HG02981 (cell line): ENCODE data around the gene AKR1B15.
"Not testable (repeated sequence)": the region's sequence is repeated elsewhere in the genome, so short reads cannot be mapped to it uniquely, and the experiment has no call there.

Experiments
- ATAC-seq: cut with Tn5 transposase; IDR thresholded peaks from one replicate; pipeline ENCODE4 v1.9.1; 2021; ENCODE audit warnings: mild to moderate bottlenecking, moderate library complexity; ENCODE audit not compliant: unreplicated experiment

The AKR1B15 gene

DNA sequence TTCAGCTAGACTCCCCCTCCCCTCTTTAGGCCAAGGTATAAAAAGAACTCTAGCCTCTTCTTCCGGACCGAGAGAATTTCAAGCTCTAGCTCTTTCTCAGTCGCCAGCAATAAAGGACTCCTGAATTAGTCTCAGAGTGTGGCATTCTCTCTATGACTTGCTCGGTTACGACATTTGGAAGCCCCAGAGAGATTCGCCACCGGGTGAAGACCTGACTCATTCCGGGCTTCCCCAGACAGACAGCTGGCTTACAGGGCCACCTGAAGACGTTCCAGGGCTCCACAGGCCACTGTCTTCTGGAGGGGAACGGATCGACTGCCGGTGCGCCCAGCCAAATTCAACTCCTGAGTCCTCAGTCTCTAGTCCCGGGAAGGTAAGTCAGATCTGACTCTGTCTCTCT lies at the start of gene AKR1B15:
Gene AKR1B15 (plus strand): TSS at position 234 of the 400 bp plus-strand sequence. CDS start 15,510 bp downstream, outside the sequence.
- peak; percentile 96 for ATAC-seq

DNA sequence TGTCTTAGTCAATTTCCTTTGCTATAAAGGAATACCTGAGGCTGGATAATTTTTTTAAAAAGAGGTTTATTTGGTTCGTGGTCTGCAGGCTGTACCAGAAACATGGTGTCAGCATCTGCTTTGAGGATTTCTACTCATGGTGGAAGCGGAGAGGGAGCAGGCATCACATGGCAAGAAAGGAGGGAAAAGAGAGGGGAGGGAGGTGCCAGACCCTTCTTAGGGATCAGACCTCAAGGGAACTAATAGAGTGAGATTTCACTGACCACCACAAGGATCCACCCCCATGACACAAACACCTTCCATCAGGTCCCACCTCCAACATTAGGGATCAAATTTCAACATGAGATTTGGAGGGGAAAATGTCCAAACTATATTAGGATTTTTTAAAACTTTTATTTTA lies 48.5 kb upstream of the AKR1B15 start:
- ATAC-seq, result no peak

- no peak for ATAC-seq
Measured at GRCh38 chr7:134500982-134501381, 47.9 kb upstream of the AKR1B15 start.

GRCh38 chr7:134502463-134503371 lies 46.2 kb upstream of the AKR1B15 start:
- no peak for ATAC-seq

- no peak for ATAC-seq
Measured at GRCh38 chr7:134504660-134505164, 44.2 kb upstream of the AKR1B15 start.

DNA sequence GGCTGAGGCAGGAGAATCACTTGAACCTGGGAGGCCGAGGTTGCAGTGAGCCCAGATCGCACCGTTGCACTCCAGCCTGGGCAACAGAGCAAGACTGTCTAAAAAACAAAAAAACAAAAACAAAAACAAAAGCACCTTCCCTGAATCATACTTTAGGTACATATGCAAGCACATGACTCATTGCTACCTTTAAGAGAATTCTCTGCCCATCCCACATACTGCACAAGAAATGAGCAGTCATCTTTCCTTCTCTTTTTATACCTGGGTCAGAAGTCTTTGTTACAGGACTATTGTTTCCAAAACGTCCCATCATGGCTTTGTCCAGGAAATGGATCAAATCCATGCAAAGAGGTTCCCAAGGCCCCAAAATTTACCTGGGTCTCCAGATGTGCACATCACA lies 43.1 kb upstream of the AKR1B15 start:
- no peak for ATAC-seq

GRCh38 chr7:134509010-134509409 lies 39.9 kb upstream of the AKR1B15 start:
- ATAC-seq, result no peak

GRCh38 chr7:134510646-134511045 lies 38.3 kb upstream of the AKR1B15 start:
- ATAC-seq, result no peak

DNA sequence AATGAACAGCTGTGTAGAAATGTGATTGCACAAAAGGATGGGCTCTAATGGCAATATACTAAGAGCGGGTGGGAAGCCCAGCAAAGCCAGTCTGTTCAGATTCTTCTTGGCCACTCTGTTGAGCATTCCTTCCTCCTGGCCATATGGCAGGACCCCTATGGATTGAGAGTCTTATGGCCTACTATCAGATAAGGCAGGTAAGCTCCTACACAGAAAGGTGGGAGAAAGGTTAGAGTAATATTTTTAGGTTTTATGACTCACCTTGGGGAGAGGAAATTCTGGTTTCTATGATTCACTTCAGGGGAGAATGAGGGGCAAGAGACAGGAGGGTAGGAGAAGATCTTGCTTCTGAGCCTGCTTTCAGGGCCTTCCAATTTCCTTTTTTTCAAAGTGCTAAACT lies 36.6 kb upstream of the AKR1B15 start:
- no peak for ATAC-seq

- ATAC-seq, result no peak
Measured at GRCh38 chr7:134513169-134513752, 35.6 kb upstream of the AKR1B15 start.

DNA sequence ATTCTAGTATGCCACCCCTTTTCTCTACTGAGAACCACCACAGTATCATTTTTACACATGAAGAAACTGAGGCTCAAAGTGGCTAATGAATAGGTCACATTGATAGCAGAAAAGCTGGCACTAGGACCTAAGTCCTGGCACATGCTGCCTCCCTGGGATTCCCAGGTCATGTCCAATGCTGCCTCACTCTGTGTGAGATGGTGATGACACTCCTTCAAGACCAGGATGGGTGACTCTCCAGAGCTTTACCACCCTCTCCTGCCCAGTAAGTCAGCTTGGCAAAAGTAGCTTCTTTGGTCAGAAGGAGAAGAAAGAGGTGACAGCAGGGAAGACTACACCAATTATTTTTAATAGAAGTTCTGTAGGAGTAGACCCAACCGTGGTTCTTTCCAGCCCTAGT lies 34.8 kb upstream of the AKR1B15 start:
- peak; percentile 9 for ATAC-seq

GRCh38 chr7:134514663-134515062 lies 34.2 kb upstream of the AKR1B15 start:
- ATAC-seq, result peak; percentile 48

- ATAC-seq, result no peak
Measured at GRCh38 chr7:134515569-134516468, 33.1 kb upstream of the AKR1B15 start.

GRCh38 chr7:134520130-134520529 lies 28.8 kb upstream of the AKR1B15 start:
- no peak for ATAC-seq

- ATAC-seq, result no peak
Measured at GRCh38 chr7:134522601-134523000, 26.3 kb upstream of the AKR1B15 start.

DNA sequence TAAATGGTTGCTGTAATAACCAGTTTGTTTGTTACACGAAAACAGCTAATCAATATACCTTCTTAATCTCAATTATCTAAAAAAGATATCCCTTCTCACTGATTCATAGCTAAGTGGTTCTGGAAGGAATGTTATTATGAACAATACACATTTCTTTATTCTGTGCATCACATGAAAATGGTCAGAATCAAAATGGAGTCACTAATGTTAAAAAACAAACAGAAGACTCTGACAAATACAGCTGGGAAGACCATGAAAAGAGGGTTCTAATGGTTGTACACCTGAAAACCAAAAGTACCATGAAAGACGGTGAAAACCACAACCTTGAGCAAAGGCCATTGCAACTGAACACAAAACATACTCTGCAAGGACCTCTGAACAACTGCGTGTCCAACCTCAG lies 23.5 kb upstream of the AKR1B15 start:
- ATAC-seq, result not testable (repeated sequence)

DNA sequence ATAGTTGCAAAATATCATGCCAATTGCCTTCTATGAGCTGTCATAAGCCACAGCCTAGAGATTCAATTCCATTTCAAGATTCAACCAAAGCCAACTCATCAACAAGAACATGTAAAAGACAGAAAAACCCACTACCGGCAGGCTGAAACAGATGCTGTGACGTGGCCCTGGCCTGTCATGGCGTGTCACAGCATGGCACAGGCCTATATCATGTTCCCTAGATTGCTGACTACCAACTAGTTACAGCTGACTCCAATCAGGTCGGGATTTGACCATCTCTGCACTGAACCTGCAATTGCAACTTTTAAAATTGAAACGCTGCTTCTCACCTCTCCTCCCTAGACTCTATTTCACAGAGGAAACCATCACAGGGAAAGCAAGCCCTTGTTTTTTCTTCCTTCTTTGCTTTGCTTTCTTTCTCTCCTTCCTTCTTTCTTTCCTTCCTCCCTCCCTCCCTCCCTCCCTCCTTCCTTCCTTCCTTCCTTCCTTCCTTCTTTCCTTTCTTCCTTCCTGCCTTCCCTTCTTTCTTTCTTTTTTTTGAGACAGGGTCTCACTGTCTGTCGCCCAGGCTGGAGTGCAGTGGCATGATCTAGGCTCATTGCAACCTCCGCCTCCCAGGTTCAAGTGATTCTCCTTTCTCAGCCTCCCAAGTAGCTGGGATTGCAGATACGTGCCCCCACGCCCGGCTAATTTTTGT lies 22.2 kb upstream of the AKR1B15 start:
- not testable (repeated sequence) for ATAC-seq

- ATAC-seq, result no peak
Measured at GRCh38 chr7:134527979-134528371, 20.9 kb upstream of the AKR1B15 start.

DNA sequence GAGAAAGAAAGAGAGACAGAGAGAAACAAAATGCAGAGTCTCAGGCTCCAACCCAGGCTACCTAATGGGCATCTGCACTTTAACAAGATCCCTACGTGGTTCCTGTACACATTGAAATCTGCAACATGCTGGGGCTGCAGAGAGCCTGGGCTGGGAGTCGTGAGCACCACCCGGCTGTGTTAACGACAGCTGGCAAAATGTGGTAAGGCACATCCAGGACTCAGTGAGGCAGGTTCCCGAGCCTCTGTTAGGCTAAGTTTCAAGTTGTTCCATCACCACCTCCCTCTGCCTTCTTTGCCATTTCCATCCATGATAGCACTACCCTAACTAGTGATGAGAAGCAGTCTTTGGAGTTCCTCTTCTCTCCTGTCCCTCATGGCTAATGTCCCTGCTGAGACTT lies 20.2 kb upstream of the AKR1B15 start:
- no peak for ATAC-seq

GRCh38 chr7:134530460-134530859 lies 18.4 kb upstream of the AKR1B15 start:
- ATAC-seq, result no peak
